A673 (cell line): Measurements from ENCODE around the gene NACC2.

Experiments used
- CTCF ChIP-seq: fragments of 300-800, 200-600 bp; sonication (generic); conservative IDR thresholded peaks from 2 replicates; pipeline ENCODE4 v1.5.1; 2017; ENCODE audit warnings: low read depth, mild to moderate bottlenecking, antibody characterized with exemption, low read length, moderate library complexity, mixed read lengths
- EZH2 ChIP-seq: fragments of 200-600 bp; sonication (generic); IDR thresholded peaks from 2 replicates; pipeline ENCODE4 v1.6.1; 2017; ENCODE audit warnings: borderline replicate concordance, low read depth, mild to moderate bottlenecking, mixed read lengths, antibody characterized with exemption, low read length; ENCODE audit not compliant: poor library complexity, severe bottlenecking

DNA sequence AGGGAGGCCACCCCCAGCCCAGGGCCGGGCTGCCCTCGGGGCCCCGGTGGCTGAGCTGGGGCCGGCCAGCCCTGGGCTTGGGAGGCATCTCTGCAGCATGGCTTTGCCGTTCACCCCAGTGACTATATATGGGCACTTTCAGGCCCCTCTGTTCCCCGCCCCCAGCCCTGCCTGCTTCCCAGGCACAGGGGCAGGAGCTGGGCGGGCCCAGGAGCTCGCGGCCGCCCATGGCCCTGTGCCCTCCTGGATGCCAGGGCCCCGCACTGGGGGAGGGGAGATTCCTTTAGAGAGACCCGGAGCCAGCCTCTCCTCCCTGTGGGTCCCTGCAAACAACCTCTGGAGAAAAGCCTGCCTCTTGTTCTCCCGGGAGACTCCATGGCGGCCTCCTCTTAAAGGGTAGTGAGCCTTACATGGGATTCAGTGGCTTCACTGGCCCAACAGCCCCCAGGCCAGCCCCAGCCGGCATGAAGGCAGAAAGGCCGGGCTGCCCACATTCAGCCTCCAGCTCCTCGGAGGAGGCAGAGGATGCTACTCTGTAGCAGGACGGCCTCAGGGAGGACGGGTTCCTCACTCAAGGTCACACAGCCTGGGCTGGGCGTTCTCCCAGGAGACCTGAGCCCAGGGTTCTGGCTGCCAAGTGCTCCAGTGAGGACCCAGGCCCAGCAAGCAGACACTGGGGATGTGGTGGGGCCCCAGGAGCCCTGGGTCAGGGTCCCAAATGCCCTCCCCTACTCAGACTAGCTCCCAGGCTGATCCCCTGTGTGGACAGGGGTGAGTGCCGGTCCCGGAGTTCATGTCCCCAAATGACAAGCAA is 4.1 kb downstream of the NACC2 start:
- TF ChIP-seq CTCF (no peak), EZH2 (no peak)
